ENCODE results near the gene SPG11.

DNA sequence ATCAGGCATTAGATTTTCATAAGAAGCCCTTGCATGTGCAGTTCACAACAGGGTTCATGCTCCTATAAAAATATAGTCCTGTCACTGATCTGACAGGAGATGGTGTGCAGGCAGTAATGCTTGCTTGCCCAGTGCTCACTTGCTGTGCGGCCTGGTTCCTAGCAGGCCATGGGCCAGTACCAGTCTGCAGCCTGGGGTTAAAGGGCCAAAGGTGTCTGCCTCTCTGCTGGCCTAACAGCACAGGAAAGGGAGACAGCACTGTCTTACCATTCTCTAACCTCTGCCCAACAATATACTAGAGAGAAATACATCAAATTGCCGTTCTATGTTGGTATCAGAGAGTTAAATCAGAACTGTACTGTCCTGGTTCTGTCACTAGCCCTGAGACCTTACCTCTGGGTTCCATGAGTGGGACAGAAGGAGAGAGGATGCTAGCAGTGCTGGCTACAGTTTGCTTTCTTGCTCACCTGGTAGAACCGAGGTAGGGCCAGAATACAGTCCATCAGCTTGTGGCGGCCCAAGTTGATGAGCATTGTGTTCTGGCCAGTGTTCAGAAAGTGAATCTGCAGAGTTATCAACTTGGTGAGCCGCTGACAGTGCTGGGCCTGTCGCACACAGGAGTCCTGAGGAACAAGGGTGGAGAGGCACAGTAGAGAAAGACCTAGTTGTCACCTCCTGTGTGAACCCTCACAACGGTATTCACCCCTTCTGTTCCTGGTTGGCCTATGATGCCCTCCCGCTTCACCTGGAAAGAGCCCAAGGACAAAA lies 97.9 kb downstream of the SPG11 start:
- no peak for TF ChIP-seq RAD21 (IDR thresholded peaks at IDR 0.05)
- TF ChIP-seq CTCF (IDR thresholded peaks at IDR 0.05; ENCODE audit: low read depth, low read length, missing input control): no peak
- TF ChIP-seq ATF3 (IDR thresholded peaks at IDR 0.05): no peak
- TF ChIP-seq, protein P1, sequence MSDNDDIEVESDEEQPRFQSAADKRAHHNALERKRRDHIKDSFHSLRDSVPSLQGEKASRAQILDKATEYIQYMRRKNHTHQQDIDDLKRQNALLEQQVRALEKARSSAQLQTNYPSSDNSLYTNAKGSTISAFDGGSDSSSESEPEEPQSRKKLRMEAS (IDR thresholded peaks at IDR 0.05): no peak
- TF ChIP-seq TAF1 (conservative IDR thresholded peaks at IDR 0.05): no peak
- no peak for TF ChIP-seq JUND (IDR thresholded peaks at IDR 0.05)
- no peak for TF ChIP-seq ZBTB33 (IDR thresholded peaks at IDR 0.05)
- TF ChIP-seq RXRA (IDR thresholded peaks at IDR 0.05): no peak
- no peak for TF ChIP-seq REST (IDR thresholded peaks at IDR 0.05)
- TF ChIP-seq HNF4A (conservative IDR thresholded peaks at IDR 0.05): no peak
- no peak for TF ChIP-seq YY1 (IDR thresholded peaks at IDR 0.05)
- TF ChIP-seq SP1 (IDR thresholded peaks at IDR 0.05): no peak
- no peak for TF ChIP-seq GABPA (IDR thresholded peaks at IDR 0.05 in 1 of 2, conservative IDR thresholded peaks at IDR 0.05 in 1 of 2)
